Natural killer cell (primary cell): ENCODE results near the gene KRTAP12-1. TPM values are rescaled to one million over a fixed set of nuclear protein-coding genes. Genes with fewer than 3 reads are reported as not detected.

Experiments used
- ATAC-seq, 3 donors: fragments of 150-1000 bp in 2 of 3; fragments of 200-7000 bp in 1 of 3; cut with Tn5 transposase; 1 replicate in 1 of 3; 2 replicates in 2 of 3; pipeline ENCODE4 v1.10.0; 2021; ENCODE audit warnings: mild to moderate bottlenecking in 2 of 3, moderate library complexity in 2 of 3
- DNase-seq, 2 donors: peaks; one replicate each; pipeline versions ENCODE4 v3.0.0 to v3.0.0-alpha.2; 2013 to 2021; ENCODE audit warnings: mixed read lengths in 1 of 2
- H3K27ac ChIP-seq: one replicate; pipeline ENCODE4 v1.5.1; 2013; ENCODE audit warnings: mild to moderate bottlenecking, low read length
- H3K27me3 ChIP-seq: one replicate; pipeline ENCODE4 v1.6.1; 2013; ENCODE audit warnings: low read length; ENCODE audit not compliant: control insufficient read depth, insufficient read depth
- H3K36me3 ChIP-seq: one replicate; pipeline ENCODE4 v1.6.1; 2013; ENCODE audit warnings: low read length; ENCODE audit not compliant: control insufficient read depth, insufficient read depth
- H3K4me1 ChIP-seq: one replicate; pipeline ENCODE4 v1.6.1; 2013; ENCODE audit warnings: low read length; ENCODE audit not compliant: control insufficient read depth, insufficient read depth
- H3K4me3 ChIP-seq: one replicate; pipeline ENCODE4 v1.5.1; 2013; ENCODE audit warnings: low read length
- H3K9me3 ChIP-seq: one replicate; pipeline ENCODE4 v1.6.1; 2013; ENCODE audit warnings: low read length; ENCODE audit not compliant: control insufficient read depth, insufficient read depth
- H3K27ac Mint-ChIP-seq, 2 donors: one replicate each; pipeline ENCODE4 v1.8.0; 2022; ENCODE audit warnings: mild to moderate bottlenecking in 2 of 2, mixed read lengths in 2 of 2, moderate library complexity in 1 of 2
- H3K27me3 Mint-ChIP-seq, 2 donors: one replicate each; pipeline ENCODE4 v1.8.0; 2022; ENCODE audit warnings: low read depth in 2 of 2, mixed read lengths in 2 of 2
- H3K36me3 Mint-ChIP-seq: one replicate; pipeline ENCODE4 v1.8.0; 2022; ENCODE audit warnings: mixed read lengths
- H3K4me1 Mint-ChIP-seq, 2 donors: one replicate each; pipeline ENCODE4 v1.8.0; 2022; ENCODE audit warnings: mixed read lengths in 2 of 2
- H3K4me3 Mint-ChIP-seq: one replicate; pipeline ENCODE4 v1.8.0; 2022; ENCODE audit warnings: mild to moderate bottlenecking, moderate library complexity, mixed read lengths
- H3K9me3 Mint-ChIP-seq, 2 donors: one replicate each; pipeline ENCODE4 v1.8.0; 2022; ENCODE audit warnings: mixed read lengths in 2 of 2
- WGBS: methylation state at CpG from one replicate; pipeline ENCODE4 v1.1.7; 2013; ENCODE audit warnings: missing lambda C conversion rate; ENCODE audit not compliant: insufficient coverage; 5-methylcytosine and 5-hydroxymethylcytosine counted together
- intact Hi-C: fragments of 100-400 bp; cut with micrococcal nuclease; formaldehyde crosslinking; loops from one replicate; pipeline ENCODE4 v1.14.2; 2022
- total RNA-seq, 4 donors: library from RNA; stranded (reverse); fragments of 120-200 nt in 1 of 4; gene quantifications; one replicate each; pipeline versions ENCODE4 v1.2.3 to v1.2.4, GENCODE V29; 2013 to 2022
- TF ChIP-seq, protein P1 (sequence below): fragments of 200-600 bp; IDR thresholded peaks from one replicate; pipeline ENCODE4 v1.8.0; 2022; ENCODE audit warnings: antibody characterized with exemption

Gene KRTAP12-1
- total RNA-seq, 3 donors from 2014 or later (not counting 1 experiment from before 2014, with no cell fraction given) = not detected

DNA sequence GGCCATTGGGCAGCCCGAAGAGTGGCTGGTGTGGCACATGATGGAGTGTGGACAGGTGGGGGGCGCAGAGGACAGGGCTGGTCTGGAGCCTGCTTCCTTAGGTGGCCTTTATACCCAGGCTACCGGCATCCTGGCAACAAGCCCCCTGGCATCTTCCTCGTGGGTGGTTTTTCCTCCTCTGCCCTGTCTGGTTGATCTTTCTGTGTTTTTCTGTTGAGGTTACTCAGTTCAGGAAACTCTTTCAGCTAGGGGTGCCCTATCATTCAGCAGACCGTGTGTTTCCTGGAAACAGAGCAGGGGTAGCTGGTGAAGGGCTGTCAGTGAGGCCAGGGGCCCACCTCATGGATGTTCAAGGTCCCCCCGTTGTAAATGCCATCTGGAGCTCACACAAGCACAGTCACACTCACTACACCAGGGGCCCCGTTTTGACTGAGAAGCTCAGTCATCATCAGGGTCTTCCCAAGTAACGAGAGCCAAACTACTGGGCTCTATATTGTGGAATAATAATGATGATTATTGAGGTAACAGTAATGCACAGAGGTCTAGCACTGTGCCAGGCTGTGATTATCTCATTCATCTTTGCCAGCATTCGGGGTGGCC lies 27.3 kb downstream of the KRTAP12-1 start, which contains the start of gene KRTAP12-4:
Gene KRTAP12-4, minus strand, starts transcription at position 84 of the 600 bp plus-strand sequence. Its CDS starts 45 bp downstream, at position 39.
- H3K27ac Mint-ChIP-seq = peak within 1 kb of the TSS; percentile 57 to 70
- peaks cover 13% of the 10 kb centered on the region for H3K9me3 ChIP-seq
- peaks cover 18% of the 10 kb centered on the region for H3K36me3 Mint-ChIP-seq
- DNase-seq (peak in 1 of 2 donors; percentile 51), ATAC-seq (no peak)
- peak within 1 kb of the TSS; percentile 39 for H3K27ac ChIP-seq
- H3K9me3 Mint-ChIP-seq = peaks cover 2 to 10% of the 10 kb centered on the region in 2 donors
- H3K4me3 ChIP-seq = no peak within 1 kb of the TSS
- H3K4me1 ChIP-seq = peaks cover 56% of the 10 kb centered on the region
- 55% methylated on average over 9 of the region's 9 CpGs for whole genome bisulfite sequencing
- no peaks in the 10 kb centered on the region for H3K27me3 ChIP-seq
- H3K4me1 Mint-ChIP-seq = peaks cover 51 to 52% of the 10 kb centered on the region in 2 donors
- TF ChIP-seq, protein P1, sequence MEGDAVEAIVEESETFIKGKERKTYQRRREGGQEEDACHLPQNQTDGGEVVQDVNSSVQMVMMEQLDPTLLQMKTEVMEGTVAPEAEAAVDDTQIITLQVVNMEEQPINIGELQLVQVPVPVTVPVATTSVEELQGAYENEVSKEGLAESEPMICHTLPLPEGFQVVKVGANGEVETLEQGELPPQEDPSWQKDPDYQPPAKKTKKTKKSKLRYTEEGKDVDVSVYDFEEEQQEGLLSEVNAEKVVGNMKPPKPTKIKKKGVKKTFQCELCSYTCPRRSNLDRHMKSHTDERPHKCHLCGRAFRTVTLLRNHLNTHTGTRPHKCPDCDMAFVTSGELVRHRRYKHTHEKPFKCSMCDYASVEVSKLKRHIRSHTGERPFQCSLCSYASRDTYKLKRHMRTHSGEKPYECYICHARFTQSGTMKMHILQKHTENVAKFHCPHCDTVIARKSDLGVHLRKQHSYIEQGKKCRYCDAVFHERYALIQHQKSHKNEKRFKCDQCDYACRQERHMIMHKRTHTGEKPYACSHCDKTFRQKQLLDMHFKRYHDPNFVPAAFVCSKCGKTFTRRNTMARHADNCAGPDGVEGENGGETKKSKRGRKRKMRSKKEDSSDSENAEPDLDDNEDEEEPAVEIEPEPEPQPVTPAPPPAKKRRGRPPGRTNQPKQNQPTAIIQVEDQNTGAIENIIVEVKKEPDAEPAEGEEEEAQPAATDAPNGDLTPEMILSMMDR = no peak
- intact Hi-C loops = no loop called here
- no peaks in the 10 kb centered on the region for H3K27me3 Mint-ChIP-seq
- no peaks in the 10 kb centered on the region for H3K36me3 ChIP-seq
- no peak within 1 kb of the TSS for H3K4me3 Mint-ChIP-seq

DNA sequence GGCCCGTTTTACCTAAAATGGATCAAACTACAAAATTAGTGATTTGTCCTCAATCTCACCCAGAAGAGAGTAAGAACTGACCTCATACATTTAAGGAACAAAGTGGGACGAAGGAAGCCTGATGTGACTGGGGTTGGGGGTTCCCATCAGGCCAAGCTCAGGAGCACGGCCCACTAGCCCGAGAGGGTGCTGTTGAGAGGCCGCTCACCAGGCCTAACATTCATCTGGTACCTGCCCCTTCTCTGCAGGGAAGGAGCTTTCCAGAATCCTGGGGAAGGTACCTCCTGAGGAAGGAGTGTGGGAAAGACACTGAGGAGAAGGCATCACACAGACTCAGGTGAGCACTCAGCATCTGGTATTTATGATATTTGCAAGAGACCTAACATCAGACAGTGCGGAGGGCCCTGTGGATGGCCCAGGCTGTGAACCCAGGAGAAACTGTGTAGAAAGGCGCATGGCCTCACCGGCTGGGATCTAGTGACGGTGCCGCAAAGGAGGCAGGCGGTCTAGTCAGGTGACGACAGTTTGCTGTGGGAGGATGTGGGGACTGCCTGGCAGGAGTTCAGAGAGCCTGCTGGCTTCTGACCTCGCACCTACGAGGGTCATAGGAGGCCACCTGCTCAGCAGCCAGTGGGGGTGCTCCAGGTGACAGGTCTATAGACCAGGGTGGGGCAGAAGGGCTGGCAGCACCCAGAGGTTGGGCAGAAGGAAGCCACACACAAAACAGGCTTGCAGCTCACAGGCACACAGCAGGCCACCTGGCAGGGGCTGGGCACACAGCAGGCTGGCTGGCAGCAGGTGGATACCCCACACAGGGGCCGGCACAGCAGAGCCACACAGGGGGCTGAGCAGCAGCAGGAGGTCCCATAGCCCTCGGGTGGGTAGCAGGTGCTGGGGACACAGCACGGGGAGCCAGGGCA lies 28.0 kb downstream of the KRTAP12-1 start:
- H3K9me3 Mint-ChIP-seq = peaks cover 2 to 10% of the 10 kb centered on the region in 2 donors
- intact Hi-C loops = no loop called here
- peak in 1 of 2 donors; percentile 88 for DNase-seq
- H3K27me3 ChIP-seq = no peaks in the 10 kb centered on the region
- H3K4me1 Mint-ChIP-seq = peaks cover 43 to 45% of the 10 kb centered on the region in 2 donors
- TF ChIP-seq, protein P1 = no peak
- H3K36me3 Mint-ChIP-seq = peaks cover 18% of the 10 kb centered on the region
- no peaks in the 10 kb centered on the region for H3K36me3 ChIP-seq
- 81% methylated on average over 16 of the region's 17 CpGs for WGBS
- no peak overlapping the region for H3K4me3 Mint-ChIP-seq
- H3K4me1 ChIP-seq = peaks cover 51% of the 10 kb centered on the region
- peak overlapping the region; percentile 57 to 70 for H3K27ac Mint-ChIP-seq
- peaks cover 13% of the 10 kb centered on the region for H3K9me3 ChIP-seq
- H3K27me3 Mint-ChIP-seq = no peaks in the 10 kb centered on the region
- ATAC-seq = peak in 2 of 3 donors; percentile 14 to 28
- H3K27ac ChIP-seq = peak overlapping the region; percentile 39
- no peak overlapping the region for H3K4me3 ChIP-seq

DNA sequence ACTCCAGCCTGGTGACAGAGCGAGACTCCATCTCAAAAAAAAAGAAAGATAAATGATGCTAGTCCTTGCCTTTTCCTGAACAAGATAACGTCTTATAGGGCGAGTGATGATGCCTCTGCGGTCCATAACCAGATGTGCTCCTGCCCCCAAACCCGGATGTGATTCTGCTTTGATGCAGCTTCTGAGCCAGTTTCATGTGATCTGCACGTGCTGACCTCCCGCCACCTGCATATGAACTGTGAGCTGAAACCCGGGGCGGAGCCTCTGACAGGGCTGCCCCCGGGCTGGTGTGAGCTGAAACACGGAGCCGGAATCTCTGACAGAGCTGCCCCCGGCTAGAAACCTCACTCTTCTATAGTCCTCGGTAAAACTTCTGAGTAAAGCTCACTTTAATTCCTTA lies 28.8 kb downstream of the KRTAP12-1 start:
- Histone ChIP-seq H3K9me3 (peaks cover 13% of the 10 kb centered on the region), H3K27me3 (no peaks in the 10 kb centered on the region), H3K36me3 (no peaks in the 10 kb centered on the region), H3K27ac (no peak overlapping the region), H3K4me3 (no peak overlapping the region), H3K4me1 (peaks cover 46% of the 10 kb centered on the region)
- Mint-ChIP-seq H3K4me1 (peaks cover 35 to 37% of the 10 kb centered on the region in 2 donors), H3K4me3 (no peak overlapping the region), H3K9me3 (peaks cover 2 to 10% of the 10 kb centered on the region in 2 donors), H3K36me3 (peaks cover 18% of the 10 kb centered on the region), H3K27ac (no peak overlapping the region), H3K27me3 (no peaks in the 10 kb centered on the region)
- ATAC-seq = no peak
- DNase-seq = peak in 1 of 2 donors; percentile 28
- intact Hi-C loops = no loop called here
- TF ChIP-seq, protein P1 = no peak
- WGBS = 84% methylated on average over 14 of the region's 14 CpGs
